Measurements from ENCODE around the gene SHISA2.

DNA sequence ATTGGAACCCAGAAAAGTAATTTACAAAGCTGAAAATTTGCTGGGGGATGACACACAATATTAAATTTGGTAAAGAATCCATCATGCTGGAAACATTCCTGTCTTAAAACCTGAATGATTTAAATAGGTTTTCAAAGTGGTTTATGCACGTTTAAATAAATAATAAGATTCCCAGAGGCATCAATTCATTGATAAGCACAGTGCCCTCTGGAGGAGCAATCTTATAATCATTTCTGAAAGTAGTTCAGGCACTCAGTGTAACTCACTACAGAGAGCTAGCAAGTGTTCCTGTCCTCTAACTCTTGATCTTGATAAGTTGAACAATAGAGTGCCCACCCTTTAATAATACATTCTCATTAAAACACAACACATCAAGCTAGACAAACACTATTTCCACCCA, 43.5 kb upstream of the SHISA2 start:
- TF ChIP-seq, protein P1, sequence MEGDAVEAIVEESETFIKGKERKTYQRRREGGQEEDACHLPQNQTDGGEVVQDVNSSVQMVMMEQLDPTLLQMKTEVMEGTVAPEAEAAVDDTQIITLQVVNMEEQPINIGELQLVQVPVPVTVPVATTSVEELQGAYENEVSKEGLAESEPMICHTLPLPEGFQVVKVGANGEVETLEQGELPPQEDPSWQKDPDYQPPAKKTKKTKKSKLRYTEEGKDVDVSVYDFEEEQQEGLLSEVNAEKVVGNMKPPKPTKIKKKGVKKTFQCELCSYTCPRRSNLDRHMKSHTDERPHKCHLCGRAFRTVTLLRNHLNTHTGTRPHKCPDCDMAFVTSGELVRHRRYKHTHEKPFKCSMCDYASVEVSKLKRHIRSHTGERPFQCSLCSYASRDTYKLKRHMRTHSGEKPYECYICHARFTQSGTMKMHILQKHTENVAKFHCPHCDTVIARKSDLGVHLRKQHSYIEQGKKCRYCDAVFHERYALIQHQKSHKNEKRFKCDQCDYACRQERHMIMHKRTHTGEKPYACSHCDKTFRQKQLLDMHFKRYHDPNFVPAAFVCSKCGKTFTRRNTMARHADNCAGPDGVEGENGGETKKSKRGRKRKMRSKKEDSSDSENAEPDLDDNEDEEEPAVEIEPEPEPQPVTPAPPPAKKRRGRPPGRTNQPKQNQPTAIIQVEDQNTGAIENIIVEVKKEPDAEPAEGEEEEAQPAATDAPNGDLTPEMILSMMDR (IDR thresholded peaks at IDR 0.05; ENCODE audit: insufficient read depth, low read length, poor library complexity, severe bottlenecking) = no peak
- TF ChIP-seq EZH2phosphoT487 (conservative IDR thresholded peaks at IDR 0.05; ENCODE audit: low read length) = no peak

All from SU-DHL-6 (cell line).